Measurements from ENCODE around the gene RNU1-3.
"Not testable (repeated sequence)": the region's sequence is repeated elsewhere in the genome, so short reads cannot be mapped to it uniquely, and the experiment has no call there.

GRCh38 chr1:16684738-16685337 lies 18.1 kb upstream of the RNU1-3 start:
- TF ChIP-seq MAX (IDR thresholded peaks at IDR 0.05); FOSL1 (IDR thresholded peaks at IDR 0.05; ENCODE audit: low read depth); SRF (IDR thresholded peaks at IDR 0.05; ENCODE audit: low read depth); ELF1 (IDR thresholded peaks at IDR 0.05; ENCODE audit: borderline replicate concordance, low read depth): not testable (repeated sequence)
- TF ChIP-seq CTCF (IDR thresholded peaks at IDR 0.05 in 2 of 3, conservative IDR thresholded peaks at IDR 0.05 in 1 of 3; ENCODE audit: borderline replicate concordance in 1 of 3, insufficient read depth in 1 of 3, low read depth in 2 of 3, low read length in 2 of 3), result peak in 2 of 3 experiments; percentile 21 to 29; a peak in 2 of 6 replicates

All from HCT116 (cell line).